Caco-2 (cell line): ENCODE data around the gene CRYZL1. TPM values are rescaled to one million over a fixed set of nuclear protein-coding genes. Genes with fewer than 3 reads are reported as not detected.

ENCODE experiments used
- BruUV-seq: library from RNA; stranded (reverse); fragments of 400-500 nt; replicated peaks from 2 replicates; lab custom pipeline; 2021; lab: Mats Ljungman, UMichigan
- CTCF ChIA-PET: fragments of 300-600 bp; sonication (Branson Sonifier 250); formaldehyde crosslinking; loops from one replicate; lab custom pipeline; 2022; ENCODE audit warnings: antibody characterized with exemption; lab: Charles Lee
- POLR2A ChIA-PET: fragments of 300-600 bp; sonication (Branson Sonifier 250); formaldehyde crosslinking; loops from one replicate; lab custom pipeline; 2022; ENCODE audit warnings: antibody characterized with exemption; lab: Charles Lee
- DNase-seq, 2 experiments: peaks; one replicate each; pipeline versions ENCODE4 v3.0.0 to v3.0.0-alpha.2; 2020 to 2022
- H3K27me3 ChIP-seq: replicated peaks from 2 replicates; pipeline ENCODE4 v1.6.0; 2011; ENCODE audit warnings: low read length; ENCODE audit not compliant: control insufficient read depth, insufficient read depth
- H3K36me3 ChIP-seq: 2 replicates; pipeline ENCODE4 v1.5.1; 2011; ENCODE audit warnings: low read length; ENCODE audit not compliant: control insufficient read depth, insufficient read depth
- H3K4me1 ChIP-seq: fragments of 250-450 bp; sonication (Bioruptor Pico); 2 replicates; pipeline ENCODE4 v1.5.1; 2020; ENCODE audit warnings: mild to moderate bottlenecking
- H3K4me3 ChIP-seq: 2 replicates; pipeline ENCODE4 v1.5.1; 2011; ENCODE audit warnings: low read depth, mild to moderate bottlenecking, control low read depth, low read length
- H3K9me3 ChIP-seq: fragments of 250-450 bp; sonication (Bioruptor Pico); 2 replicates; pipeline ENCODE4 v1.5.1; 2020; ENCODE audit warnings: mild to moderate bottlenecking, moderate library complexity
- H3K27ac Mint-ChIP-seq: one replicate; pipeline ENCODE4 v1.8.0; 2022; ENCODE audit warnings: mixed read lengths; ENCODE audit not compliant: unreplicated experiment
- H3K27me3 Mint-ChIP-seq: one replicate; pipeline ENCODE4 v1.8.0; 2022; ENCODE audit warnings: mixed read lengths; ENCODE audit not compliant: insufficient read depth, unreplicated experiment
- H3K36me3 Mint-ChIP-seq: one replicate; pipeline ENCODE4 v1.8.0; 2022; ENCODE audit warnings: mild to moderate bottlenecking, mixed read lengths; ENCODE audit not compliant: insufficient read depth, unreplicated experiment
- H3K4me1 Mint-ChIP-seq: one replicate; pipeline ENCODE4 v1.8.0; 2022; ENCODE audit warnings: low read depth, mixed read lengths; ENCODE audit not compliant: unreplicated experiment
- H3K4me3 Mint-ChIP-seq: one replicate; pipeline ENCODE4 v1.8.0; 2022; ENCODE audit warnings: mild to moderate bottlenecking, moderate library complexity, mixed read lengths; ENCODE audit not compliant: unreplicated experiment
- H3K9me3 Mint-ChIP-seq: one replicate; pipeline ENCODE4 v1.8.0; 2022; ENCODE audit warnings: mixed read lengths; ENCODE audit not compliant: unreplicated experiment
- CTCF ChIP-seq, 2 experiments: fragments of 200-600 bp in 1 of 2; IDR thresholded peaks; 1 replicate in 1 of 2; 2 replicates in 1 of 2; pipeline versions ENCODE4 v1.5.1 to v1.8.0; 2011 to 2022; ENCODE audit warnings: antibody characterized with exemption in 1 of 2, control low read depth in 1 of 2, inconsistent platforms in 1 of 2, low read depth in 1 of 2, low read length in 1 of 2, mild to moderate bottlenecking in 1 of 2, moderate library complexity in 1 of 2; ENCODE audit not compliant: insufficient read depth in 1 of 2, severe bottlenecking in 1 of 2, unreplicated experiment in 1 of 2
- intact Hi-C: fragments of 100-400 bp; cut with micrococcal nuclease; formaldehyde crosslinking; loops from one replicate; pipeline ENCODE4 v1.10.0; 2022; ENCODE audit not compliant: unreplicated experiment
- total RNA-seq: library from RNA; stranded (reverse); gene quantifications from 2 replicates; pipeline ENCODE4 v1.2.3, GENCODE V29; 2022

CRYZL1 gene
- total RNA-seq, 1 experiment from 2014 or later: 26.6 TPM

- DNase-seq: no peak
- Histone ChIP-seq H3K4me3 (no peak overlapping the region), H3K27me3 (no peaks in the 10 kb centered on the region), H3K36me3 (no peaks in the 10 kb centered on the region; the same call in 1 of the 2 replicates), H3K9me3 (no peaks in the 10 kb centered on the region), H3K4me1 (peaks cover 11% of the 10 kb centered on the region)
- Mint-ChIP-seq H3K27me3 (no peaks in the 10 kb centered on the region), H3K27ac (peak overlapping the region; percentile 55), H3K9me3 (no peaks in the 10 kb centered on the region), H3K4me1 (peaks cover 6% of the 10 kb centered on the region), H3K4me3 (no peak overlapping the region), H3K36me3 (peaks cover 87% of the 10 kb centered on the region)
- no peak for TF ChIP-seq CTCF (IDR thresholded peaks at IDR 0.05; ENCODE audit: insufficient read depth in 1 of 2, low read depth in 1 of 2, low read length in 1 of 2, severe bottlenecking in 1 of 2, unreplicated experiment in 1 of 2)
- ChIA-PET CTCF (no interaction called here), POLR2A (no interaction called here)
- no TSS peak for BruUV-seq
- intact Hi-C loops: no loop called here
Observed at GRCh38 chr21:33572350-33572749, 69.2 kb downstream of the CRYZL1 start.

- H3K4me3 ChIP-seq: no peak overlapping the region
- no peaks in the 10 kb centered on the region; the same call in 1 of the 2 replicates for H3K36me3 ChIP-seq
- DNase-seq: no peak
- H3K4me1 ChIP-seq: no peaks in the 10 kb centered on the region
- Mint-ChIP-seq H3K27me3 (no peaks in the 10 kb centered on the region), H3K4me3 (no peak overlapping the region), H3K9me3 (no peaks in the 10 kb centered on the region), H3K27ac (no peak overlapping the region), H3K4me1 (no peaks in the 10 kb centered on the region), H3K36me3 (peaks cover 67% of the 10 kb centered on the region)
- no peaks in the 10 kb centered on the region for H3K9me3 ChIP-seq
- POLR2A ChIA-PET: no interaction called here
- no TSS peak for BruUV-seq
- TF ChIP-seq CTCF (IDR thresholded peaks at IDR 0.05; ENCODE audit: insufficient read depth in 1 of 2, low read depth in 1 of 2, low read length in 1 of 2, severe bottlenecking in 1 of 2, unreplicated experiment in 1 of 2): no peak
- CTCF ChIA-PET: interaction anchor here (1.2 kb wide), 1 partner anchor 36 kb away, joined by 4 read pairs; no protein-coding TSS in a partner anchor
- intact Hi-C loops: no loop called here
- H3K27me3 ChIP-seq: no peaks in the 10 kb centered on the region
Observed at GRCh38 chr21:33569991-33570390, 71.5 kb downstream of the CRYZL1 start.

- no peak for DNase-seq
- H3K36me3 Mint-ChIP-seq: peaks cover 64% of the 10 kb centered on the region
- no peak overlapping the region for H3K27ac Mint-ChIP-seq
- POLR2A ChIA-PET: no interaction called here
- BruUV-seq: no TSS peak
- intact Hi-C loops: no loop called here
- no peaks in the 10 kb centered on the region; the same call in 1 of the 2 replicates for H3K36me3 ChIP-seq
- H3K4me1 Mint-ChIP-seq: no peaks in the 10 kb centered on the region
- H3K9me3 Mint-ChIP-seq: no peaks in the 10 kb centered on the region
- no peak overlapping the region for H3K4me3 ChIP-seq
- H3K27me3 Mint-ChIP-seq: no peaks in the 10 kb centered on the region
- no peak for TF ChIP-seq CTCF (IDR thresholded peaks at IDR 0.05; ENCODE audit: insufficient read depth in 1 of 2, low read depth in 1 of 2, low read length in 1 of 2, severe bottlenecking in 1 of 2, unreplicated experiment in 1 of 2)
- H3K4me1 ChIP-seq: no peaks in the 10 kb centered on the region
- no peak overlapping the region for H3K4me3 Mint-ChIP-seq
- H3K27me3 ChIP-seq: no peaks in the 10 kb centered on the region
- CTCF ChIA-PET: no interaction called here
- H3K9me3 ChIP-seq: no peaks in the 10 kb centered on the region
Observed at GRCh38 chr21:33568448-33568847, 73.1 kb downstream of the CRYZL1 start.
